NCI-H1694 (cell line): Measurements from ENCODE around the gene TCF3.
"Not testable (repeated sequence)": the region's sequence is repeated elsewhere in the genome, so short reads cannot be mapped to it uniquely, and the experiment has no call there.

ENCODE experiments used
- DNase-seq: peaks from one replicate; lab custom pipeline; 2025; lab: John Stamatoyannopoulos, UW

TCF3 gene

DNA sequence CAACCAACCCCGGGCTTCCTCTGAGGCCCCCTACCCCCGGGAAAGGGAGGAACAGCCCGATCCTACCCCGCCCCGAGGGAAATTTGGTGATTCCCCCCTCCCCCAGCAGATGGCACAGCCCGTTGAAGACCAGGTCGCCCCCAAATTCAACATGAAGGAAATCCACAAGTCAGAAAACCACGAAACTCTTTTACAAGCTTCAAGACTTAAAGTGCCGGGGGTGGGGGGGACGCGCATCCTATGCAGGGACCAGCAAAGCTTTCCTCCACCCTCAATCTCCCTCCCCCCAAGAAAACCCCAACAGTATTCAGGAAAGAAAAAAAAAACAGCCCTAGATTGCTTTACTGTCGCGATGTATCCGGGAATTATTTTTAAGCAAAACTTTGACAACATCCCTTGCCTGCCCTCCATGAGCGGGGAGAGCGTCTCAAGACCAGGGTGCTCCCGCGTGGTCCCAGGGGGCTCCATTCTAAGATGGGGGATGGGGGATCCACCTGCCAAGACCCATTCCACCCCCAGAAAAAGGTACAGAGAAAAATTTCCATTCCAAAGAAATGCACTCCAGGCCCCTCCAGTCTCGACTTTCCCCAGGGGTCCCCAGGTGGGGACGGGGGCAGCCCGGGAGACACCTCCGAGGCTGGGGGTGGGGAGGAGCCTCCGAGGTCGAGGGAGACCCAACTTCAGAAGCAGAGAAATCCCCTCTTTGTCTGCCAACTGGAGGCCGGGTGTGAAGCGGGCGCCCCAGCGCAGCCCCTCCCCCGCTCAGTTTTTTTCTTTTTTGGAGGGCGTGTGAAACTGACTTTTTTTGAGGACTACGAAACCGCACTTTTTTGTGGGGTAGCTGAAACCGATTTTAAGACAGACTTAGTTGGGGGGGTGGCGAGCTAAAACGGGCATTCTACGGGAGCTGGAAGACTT lies 1.5 kb downstream of the TCF3 start:
- DNase-seq = no peak

GRCh38 chr19:1649706-1650649 lies 2.4 kb downstream of the TCF3 start:
- no peak for DNase-seq

DNA sequence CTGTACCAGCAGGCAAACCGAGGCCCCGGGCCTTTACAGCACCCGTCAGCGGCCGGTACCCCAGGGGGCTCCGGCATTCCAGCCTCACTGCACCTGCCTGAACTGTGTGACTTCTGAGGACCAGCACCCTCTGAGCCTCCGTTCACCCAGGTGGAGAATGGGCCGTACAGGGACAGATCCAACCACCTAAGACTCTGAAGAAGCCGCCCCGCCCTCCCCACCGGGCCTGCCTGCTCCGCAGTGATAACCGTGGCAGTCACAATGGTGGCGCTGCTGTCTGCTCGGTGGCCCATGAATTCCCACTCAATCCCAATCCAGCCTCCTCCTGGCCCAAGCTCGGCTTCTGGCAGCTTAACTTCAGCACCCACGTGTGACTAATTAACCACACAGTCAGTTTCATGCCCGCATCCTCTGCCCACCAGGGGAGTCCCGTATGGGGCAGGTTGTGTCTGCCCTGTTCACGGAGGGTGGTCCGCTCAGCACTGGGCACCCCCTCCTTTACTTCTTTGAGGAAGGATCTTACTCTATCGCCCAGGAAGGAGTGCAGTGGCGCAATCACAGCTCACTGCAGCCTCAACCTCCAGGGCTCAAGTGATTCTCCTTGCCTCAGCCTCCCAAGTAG lies 3.4 kb downstream of the TCF3 start:
- no peak for DNase-seq

- DNase-seq = no peak
Measured at GRCh38 chr19:1648459-1648849, 4.0 kb downstream of the TCF3 start.

DNA sequence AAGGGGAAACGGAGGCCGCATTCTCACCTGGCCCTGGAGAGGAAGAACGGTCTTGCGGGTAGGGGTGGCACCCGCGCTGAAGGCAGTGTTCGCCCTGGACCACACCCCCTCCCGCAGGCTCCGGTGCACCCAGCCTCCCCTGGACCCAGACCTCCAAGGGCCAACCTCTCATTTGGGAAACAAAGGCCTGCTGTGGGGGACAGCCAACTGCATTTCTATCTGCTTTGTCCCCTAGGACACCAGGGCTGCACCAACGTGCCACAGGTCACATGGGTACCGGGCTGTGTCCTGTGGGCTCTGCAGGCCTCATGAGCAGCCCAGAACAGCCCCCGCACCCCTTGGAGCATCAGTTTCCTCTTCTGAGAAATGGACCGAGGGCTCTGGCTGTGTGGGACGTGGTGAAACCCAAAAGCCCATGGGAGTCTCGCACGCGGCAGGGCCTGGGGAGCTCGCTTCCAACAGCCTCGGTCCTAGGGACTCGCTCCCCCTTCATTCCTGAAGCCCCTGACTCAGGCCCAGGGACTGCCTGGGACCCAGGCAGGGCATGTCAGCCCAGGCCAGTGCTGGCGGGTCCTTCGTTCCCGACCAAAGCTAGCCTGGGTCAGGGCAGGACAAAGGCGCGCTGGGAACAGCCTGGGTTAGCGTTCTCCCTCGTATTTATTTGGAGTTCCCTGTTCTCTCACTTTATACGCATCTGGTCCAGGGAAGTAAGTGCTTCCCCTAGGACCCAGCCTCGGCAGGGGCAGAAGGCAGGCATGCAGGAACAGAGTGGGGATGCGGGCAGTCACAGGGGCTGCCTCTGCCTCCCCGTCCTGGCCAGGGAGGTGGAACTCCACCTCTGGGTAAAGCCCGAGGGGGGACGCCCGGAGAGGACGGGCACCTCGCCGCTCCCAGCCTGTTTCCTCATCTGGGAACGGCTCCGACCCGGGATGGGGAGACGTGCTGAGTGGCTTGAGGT lies 4.6 kb downstream of the TCF3 start:
- no peak for DNase-seq

GRCh38 chr19:1646659-1647453 lies 5.6 kb downstream of the TCF3 start:
- no peak for DNase-seq

DNA sequence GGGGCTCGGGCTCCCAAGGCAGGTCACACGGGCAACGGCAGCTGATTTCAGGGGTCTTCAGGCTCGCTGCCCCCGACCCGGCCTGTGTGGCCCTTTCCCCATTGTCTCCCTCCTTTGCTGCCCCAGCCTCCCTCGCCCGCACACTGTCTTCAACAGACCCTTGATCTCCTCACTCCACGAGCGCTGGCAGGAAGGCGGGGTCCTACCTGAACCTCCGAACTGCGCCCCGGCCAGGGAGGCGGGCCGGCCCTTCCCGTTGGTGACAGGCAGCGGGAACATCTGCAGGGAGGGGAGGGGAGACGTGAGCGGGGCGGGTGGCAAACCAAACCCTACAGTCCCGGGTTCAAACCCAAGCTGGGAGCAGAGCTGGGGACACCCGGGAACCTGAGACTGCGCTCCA lies 6.3 kb downstream of the TCF3 start:
- DNase-seq = no peak

- DNase-seq = no peak
Measured at GRCh38 chr19:1645299-1645698, 7.1 kb downstream of the TCF3 start.

DNA sequence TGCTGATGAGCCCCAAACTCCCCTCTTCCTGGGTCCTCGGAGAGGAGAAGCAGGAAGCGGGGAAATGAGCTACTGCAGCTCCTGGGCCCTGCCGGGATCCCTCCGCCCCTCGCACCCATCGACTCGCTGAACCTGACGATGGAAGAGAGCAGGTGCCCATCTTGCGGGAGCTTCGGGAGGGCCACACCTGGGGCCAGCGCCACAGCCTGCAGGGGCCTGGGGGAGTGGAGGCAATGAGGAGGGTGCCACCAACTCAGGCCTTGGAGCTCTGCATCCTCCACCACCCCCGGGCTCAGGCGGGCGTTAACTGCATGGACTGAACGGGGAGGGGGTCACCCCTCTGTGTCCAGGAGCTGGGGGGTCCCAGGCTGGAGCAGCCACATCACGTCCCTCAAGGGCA lies 8.3 kb downstream of the TCF3 start:
- DNase-seq = no peak

GRCh38 chr19:1640893-1641448 lies 11.4 kb downstream of the TCF3 start:
- not testable (repeated sequence) for DNase-seq

DNA sequence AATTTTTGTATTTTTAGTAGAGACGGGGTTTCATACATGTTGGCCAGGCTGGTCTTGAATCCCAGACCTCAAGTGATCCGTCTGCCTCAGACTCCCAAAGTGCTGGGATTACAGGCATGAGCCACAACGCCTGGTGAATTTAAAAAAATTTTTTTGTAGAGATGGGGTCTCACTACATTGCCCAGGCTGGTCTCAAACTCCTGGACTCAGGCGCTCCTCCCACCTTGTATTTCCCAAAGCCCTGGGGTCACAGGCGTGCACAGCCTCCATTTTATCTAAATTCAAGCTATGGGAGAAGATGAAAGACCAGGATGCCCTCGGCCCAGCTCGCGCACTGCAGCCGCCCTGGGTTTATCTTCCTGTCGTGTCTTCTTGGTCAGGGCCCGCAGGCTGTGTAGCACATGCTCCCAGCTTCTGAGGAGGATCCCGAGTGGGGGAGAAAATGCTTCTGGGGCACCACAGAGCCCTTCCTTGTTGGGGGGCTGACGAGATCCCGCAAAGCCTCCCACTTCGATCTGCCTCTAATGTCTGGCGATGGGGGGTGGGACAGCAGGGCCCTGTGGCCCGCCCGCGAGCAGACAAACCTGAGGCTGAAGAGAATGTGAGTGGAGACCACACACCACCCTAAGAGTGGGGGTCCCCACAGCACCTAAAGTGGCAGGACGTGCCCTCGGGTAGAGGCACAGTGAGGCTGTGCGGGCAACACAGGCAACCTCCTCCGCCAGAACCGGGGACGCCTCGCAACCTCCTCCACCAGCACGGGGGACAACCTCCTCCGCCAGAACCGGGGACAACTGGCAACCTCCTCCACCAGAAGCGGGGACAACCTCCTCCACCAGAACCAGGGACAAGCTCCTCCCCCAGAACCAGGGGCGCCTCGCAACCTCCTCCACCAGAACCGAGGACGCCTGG lies 15.8 kb downstream of the TCF3 start:
- no peak for DNase-seq

GRCh38 chr19:1634938-1635243 lies 17.5 kb downstream of the TCF3 start:
- DNase-seq = no peak

GRCh38 chr19:1634242-1634937 lies 18.0 kb downstream of the TCF3 start:
- no peak for DNase-seq

- DNase-seq = no peak
Measured at GRCh38 chr19:1633269-1633826, 19.1 kb downstream of the TCF3 start.

DNA sequence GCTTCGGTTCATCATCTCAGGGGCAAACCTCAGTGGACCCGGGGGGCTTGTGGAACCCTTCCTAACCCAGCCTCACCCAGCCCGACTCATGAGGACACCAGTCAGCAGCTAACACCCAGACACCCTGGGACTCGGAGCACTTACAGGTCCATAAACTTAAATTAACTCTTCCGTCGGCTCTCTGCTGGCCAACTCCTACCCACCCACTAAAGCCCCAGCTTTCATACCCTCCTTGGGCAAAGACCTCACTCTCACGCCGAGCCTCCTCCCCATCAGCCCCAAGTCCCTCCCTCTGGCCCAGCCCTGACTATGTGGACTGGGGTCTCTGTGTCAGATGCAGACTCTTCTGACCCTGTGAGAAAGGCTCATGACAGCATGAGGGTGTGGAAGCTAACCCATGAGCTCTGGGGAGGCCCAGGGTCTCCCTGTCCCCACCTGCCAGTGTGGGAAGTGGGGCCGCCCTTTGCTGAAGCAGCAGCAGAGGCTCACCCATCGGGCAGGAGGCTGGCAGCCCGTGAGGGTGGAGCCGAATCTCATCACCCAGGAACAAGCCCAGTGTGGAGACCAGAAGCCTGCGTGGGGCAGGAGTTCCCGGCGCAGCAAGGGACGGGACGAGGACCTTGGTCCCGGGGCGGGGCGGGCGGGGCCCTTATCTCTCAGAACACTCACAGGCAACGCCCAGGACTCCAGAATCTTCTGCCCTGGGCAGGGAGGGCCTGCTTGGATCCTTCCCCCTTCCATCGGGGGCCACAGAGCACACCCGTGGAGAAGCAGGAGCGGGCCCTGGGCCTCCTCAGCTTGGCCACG lies 19.8 kb downstream of the TCF3 start:
- DNase-seq = no peak

DNA sequence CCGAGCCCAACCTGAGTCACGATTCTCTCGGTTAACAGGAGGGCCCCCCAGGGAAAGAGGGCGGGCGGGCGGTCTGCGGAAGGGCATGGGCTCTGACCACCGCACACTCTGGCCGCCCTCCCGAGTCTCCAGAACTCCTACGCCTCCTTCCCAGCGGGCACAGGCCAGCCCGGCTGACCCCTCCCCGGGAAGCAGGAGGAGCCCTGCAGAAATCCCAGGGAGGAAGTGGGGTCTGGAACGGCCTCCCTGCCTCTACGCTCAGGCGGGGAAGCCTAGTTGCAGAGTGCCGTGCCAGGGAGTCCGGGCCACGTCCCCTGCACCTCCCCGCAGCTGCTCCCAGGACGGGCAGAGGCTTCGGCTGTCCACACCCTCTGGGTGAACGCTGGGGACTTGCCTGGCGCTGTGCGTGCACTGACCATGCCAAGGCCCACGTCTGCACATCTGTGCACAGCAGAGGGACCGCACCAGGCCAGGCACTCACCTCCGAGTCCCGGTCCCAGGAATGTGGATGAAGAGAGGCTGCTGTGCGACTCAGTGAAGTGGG lies 20.8 kb downstream of the TCF3 start:
- no peak for DNase-seq

DNA sequence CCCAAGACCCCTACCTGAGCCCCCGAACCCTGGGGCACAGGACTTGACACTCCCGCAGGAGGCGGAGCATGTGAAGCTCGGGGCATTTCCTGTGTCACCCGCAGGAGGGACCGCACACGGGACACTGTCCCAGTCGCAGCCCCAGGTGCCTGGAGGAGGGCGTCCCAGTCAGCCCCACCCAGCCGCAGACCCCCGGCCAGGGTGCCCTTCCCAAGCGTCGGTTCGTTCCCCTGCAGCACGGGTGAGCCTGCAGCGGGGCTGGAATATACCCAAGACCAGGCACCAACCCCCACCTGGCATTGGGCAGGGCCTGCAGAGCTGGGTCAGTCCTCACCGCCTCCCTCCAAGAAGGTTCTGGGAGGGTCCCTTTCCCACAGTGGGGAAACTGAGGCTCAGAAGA lies 21.6 kb downstream of the TCF3 start:
- DNase-seq = no peak
